NB4 (cell line): ENCODE measurements around the gene UBR7.
A peak's percentile ranks its signal among the peaks of the same experiment; 100 is the strongest.

Experiments
- MYC ChIP-seq: IDR thresholded peaks from 2 replicates; pipeline ENCODE4 v1.6.1; 2011; ENCODE audit warnings: low read depth, low read length
- TF ChIP-seq, protein P1 (sequence below): IDR thresholded peaks from one replicate; pipeline ENCODE4 v1.5.1; 2012; ENCODE audit warnings: low read depth, low read length
- TF ChIP-seq, protein P2 (sequence below): IDR thresholded peaks from 2 replicates; pipeline ENCODE4 v1.6.1; 2011; ENCODE audit warnings: low read depth, low read length

DNA sequence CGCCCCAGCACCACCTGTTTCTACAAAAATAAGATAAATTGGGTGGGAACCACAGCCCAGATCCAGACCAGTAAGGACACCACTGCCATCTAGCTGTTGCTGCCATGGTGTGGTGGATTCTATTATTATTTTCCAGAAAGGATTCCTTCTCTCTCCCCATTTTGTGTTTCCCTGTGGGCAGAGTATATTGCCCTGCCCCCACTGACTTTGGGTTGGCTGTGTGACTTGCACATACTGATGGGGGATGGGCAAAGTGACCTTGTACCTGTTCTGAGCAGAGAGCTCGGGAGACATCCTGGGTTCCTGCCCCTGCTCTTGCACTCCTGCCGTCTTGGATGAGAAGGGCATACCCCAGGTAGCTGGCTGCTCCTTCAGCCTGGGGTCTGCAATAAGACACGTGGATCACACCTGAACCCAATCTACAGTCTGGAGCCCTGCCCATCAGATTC, 46.7 kb upstream of the UBR7 start:
- TF ChIP-seq, protein P1, sequence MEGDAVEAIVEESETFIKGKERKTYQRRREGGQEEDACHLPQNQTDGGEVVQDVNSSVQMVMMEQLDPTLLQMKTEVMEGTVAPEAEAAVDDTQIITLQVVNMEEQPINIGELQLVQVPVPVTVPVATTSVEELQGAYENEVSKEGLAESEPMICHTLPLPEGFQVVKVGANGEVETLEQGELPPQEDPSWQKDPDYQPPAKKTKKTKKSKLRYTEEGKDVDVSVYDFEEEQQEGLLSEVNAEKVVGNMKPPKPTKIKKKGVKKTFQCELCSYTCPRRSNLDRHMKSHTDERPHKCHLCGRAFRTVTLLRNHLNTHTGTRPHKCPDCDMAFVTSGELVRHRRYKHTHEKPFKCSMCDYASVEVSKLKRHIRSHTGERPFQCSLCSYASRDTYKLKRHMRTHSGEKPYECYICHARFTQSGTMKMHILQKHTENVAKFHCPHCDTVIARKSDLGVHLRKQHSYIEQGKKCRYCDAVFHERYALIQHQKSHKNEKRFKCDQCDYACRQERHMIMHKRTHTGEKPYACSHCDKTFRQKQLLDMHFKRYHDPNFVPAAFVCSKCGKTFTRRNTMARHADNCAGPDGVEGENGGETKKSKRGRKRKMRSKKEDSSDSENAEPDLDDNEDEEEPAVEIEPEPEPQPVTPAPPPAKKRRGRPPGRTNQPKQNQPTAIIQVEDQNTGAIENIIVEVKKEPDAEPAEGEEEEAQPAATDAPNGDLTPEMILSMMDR = peak; percentile 21
- TF ChIP-seq, protein P2, sequence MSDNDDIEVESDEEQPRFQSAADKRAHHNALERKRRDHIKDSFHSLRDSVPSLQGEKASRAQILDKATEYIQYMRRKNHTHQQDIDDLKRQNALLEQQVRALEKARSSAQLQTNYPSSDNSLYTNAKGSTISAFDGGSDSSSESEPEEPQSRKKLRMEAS = no peak
- no peak for TF ChIP-seq MYC
